GM20000 (cell line): ENCODE data around the gene IQCN.

ENCODE experiments used
- DNase-seq: peaks from one replicate; pipeline ENCODE4 v3.0.0; 2012; ENCODE audit warnings: low spot score
- TF ChIP-seq, protein P1 (sequence below): IDR thresholded peaks from 2 replicates; pipeline ENCODE4 v1.5.1; 2012; ENCODE audit warnings: mild to moderate bottlenecking, control low read depth; ENCODE audit errors: extremely low read depth, missing control alignments

Gene IQCN

DNA sequence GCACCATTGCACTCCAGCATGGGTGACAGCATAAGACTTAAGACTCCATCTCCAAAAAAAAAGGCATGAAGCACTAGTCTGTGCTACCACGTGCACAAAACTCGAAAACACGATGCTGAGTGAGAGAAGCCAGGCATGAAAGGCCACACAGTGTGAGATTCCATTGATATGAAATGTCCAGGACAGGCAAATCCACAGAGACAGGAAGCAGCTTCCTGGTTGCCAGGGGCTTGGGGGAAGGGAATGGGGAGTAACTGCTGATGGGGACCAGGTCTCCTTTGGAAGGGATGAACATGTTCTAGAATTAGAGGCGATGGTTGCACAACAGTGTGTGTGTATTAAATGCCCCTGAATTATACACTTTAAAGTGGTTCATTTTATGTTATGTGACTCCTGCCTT is 23.1 kb upstream of the IQCN start:
- DNase-seq: no peak
- TF ChIP-seq, protein P1, sequence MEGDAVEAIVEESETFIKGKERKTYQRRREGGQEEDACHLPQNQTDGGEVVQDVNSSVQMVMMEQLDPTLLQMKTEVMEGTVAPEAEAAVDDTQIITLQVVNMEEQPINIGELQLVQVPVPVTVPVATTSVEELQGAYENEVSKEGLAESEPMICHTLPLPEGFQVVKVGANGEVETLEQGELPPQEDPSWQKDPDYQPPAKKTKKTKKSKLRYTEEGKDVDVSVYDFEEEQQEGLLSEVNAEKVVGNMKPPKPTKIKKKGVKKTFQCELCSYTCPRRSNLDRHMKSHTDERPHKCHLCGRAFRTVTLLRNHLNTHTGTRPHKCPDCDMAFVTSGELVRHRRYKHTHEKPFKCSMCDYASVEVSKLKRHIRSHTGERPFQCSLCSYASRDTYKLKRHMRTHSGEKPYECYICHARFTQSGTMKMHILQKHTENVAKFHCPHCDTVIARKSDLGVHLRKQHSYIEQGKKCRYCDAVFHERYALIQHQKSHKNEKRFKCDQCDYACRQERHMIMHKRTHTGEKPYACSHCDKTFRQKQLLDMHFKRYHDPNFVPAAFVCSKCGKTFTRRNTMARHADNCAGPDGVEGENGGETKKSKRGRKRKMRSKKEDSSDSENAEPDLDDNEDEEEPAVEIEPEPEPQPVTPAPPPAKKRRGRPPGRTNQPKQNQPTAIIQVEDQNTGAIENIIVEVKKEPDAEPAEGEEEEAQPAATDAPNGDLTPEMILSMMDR: no peak

GRCh38 chr19:18295034-18295451 is 20.8 kb upstream of the IQCN start:
- DNase-seq: no peak
- TF ChIP-seq, protein P1: no peak

GRCh38 chr19:18294467-18294864 is 20.2 kb upstream of the IQCN start:
- DNase-seq: no peak

DNA sequence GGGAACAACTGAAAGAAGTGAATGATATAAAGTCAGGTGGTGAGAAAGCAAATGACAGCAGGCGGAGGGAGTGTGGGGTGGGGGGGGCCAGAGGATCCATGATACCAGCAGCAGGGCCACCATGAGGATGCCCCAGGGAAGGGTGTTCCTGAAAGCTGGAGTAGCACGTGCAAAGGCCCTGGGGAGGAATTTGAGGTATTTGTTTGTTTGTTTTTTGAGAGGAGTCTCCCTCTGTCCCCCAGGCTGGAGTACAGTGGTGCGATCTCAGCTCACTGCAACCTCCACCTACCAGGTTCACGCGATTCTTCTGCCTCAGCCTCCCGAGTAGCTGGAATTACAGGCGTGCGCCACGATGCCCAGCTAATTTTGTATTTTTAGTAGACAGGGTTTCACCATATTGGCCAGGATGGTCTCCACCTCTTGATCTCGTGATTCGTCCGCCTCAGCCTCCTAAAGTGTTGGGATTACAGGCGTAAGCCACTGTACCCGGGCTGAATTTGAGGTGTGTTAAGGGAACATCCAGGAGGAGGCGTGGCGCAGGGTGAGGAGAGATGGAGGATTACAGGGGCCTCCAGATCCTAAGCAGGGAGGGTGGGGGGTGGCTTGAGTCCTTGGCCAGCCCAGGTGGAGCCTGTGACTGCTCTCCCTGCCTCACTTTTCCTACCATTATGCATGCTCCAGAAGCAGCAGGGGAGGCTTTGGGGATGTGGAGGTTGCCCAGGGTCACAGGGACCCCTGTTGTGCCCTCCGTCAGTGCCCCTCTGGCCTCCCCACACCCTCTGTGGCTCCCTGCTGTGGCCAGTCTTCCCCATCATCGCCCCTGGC is 19.6 kb upstream of the IQCN start:
- no peak for DNase-seq
- TF ChIP-seq, protein P1: no peak

More at GRCh38 chr19:18294467-18294864, 20.2 kb upstream of the IQCN start:
- TF ChIP-seq, protein P1: no peak

- TF ChIP-seq, protein P1: no peak
- DNase-seq: peak; percentile 69
These were observed 18.8 kb upstream of the IQCN start for GRCh38 chr19:18292810-18293641.

DNA sequence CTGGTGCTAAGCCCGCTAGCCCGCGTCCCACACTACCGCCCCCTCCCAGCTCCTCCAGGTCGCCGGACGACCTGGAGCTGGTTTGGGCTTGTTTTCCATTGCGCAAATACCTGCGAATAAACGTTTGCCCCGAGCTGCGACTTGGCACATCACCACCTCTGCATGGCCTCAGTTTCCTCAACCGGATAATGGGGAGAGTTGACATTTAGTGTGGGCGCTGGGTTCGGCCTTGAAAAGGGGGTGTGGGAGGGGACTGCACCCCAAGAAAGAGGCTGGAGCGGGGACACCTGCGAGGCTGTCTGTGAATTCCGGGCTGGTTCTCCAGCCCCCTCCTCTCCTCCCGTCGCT is 18.2 kb upstream of the IQCN start:
- DNase-seq: no peak
- TF ChIP-seq, protein P1: no peak
